H1 (cell line): ENCODE data around the gene RPS3A. TPM values are rescaled to one million over a fixed set of nuclear protein-coding genes. Genes with fewer than 3 reads are reported as not detected.
A peak's percentile ranks its signal among the peaks of the same experiment; 100 is the strongest.

Experiments used
- ASH2L ChIP-seq: fragments of 200-600, 300-600 bp; sonication (generic); IDR thresholded peaks from one replicate; pipeline ENCODE4 v1.7.1; 2017; ENCODE audit warnings: low read length
- CHD2 ChIP-seq: IDR thresholded peaks from 2 replicates; pipeline ENCODE4 v1.6.1; 2012; ENCODE audit warnings: low read length, improper control_type of control experiment
- FOSL1 ChIP-seq: IDR thresholded peaks from 2 replicates; pipeline ENCODE4 v1.6.1; 2011; ENCODE audit warnings: mild to moderate bottlenecking, low read depth, low read length, moderate library complexity; ENCODE audit not compliant: insufficient read depth
- KDM1A ChIP-seq: fragments of 200-600, 300-600 bp; sonication (generic); IDR thresholded peaks from 2 replicates; pipeline ENCODE4 v1.7.1; 2016; ENCODE audit warnings: mild to moderate bottlenecking, low read length, borderline replicate concordance
- PHF8 ChIP-seq: fragments of 200-600 bp; sonication (generic); conservative IDR thresholded peaks from 2 replicates; pipeline ENCODE4 v1.7.1; 2012; ENCODE audit warnings: low read depth, mild to moderate bottlenecking, inconsistent platforms, low read length, moderate library complexity
- POLR2AphosphoS5 ChIP-seq: IDR thresholded peaks from 2 replicates; pipeline ENCODE4 v1.6.1; 2011; ENCODE audit warnings: low read depth, low read length
- RFX5 ChIP-seq: IDR thresholded peaks from 2 replicates; pipeline ENCODE4 v1.6.1; 2011; ENCODE audit warnings: low read depth, low read length, improper control_type of control experiment, borderline replicate concordance
- SIRT6 ChIP-seq: IDR thresholded peaks from one replicate; pipeline ENCODE4 v1.7.1; 2012; ENCODE audit warnings: low read length, inconsistent platforms
- SP1 ChIP-seq: IDR thresholded peaks from 2 replicates; pipeline ENCODE4 v1.6.1; 2011; ENCODE audit warnings: low read depth, low read length
- SP2 ChIP-seq: IDR thresholded peaks from 2 replicates; pipeline ENCODE4 v1.6.1; 2012; ENCODE audit warnings: mild to moderate bottlenecking, low read length, inconsistent platforms
- TEAD4 ChIP-seq: IDR thresholded peaks from 2 replicates; pipeline ENCODE4 v1.6.1; 2012; ENCODE audit warnings: low read depth, low read length, inconsistent platforms, mixed read lengths
- polyA plus RNA-seq, 7 experiments: library from polyadenylated mRNA; depleted of rRNA in 3 of 7; stranded (reverse) in 5 of 7; unstranded in 2 of 7; fragments of >200 nt in 5 of 7; fragments of 200-250 nt in 2 of 7; gene quantifications; 1 replicate in 5 of 7; 2 replicates in 1 of 7; 4 replicates in 1 of 7; pipeline versions ENCODE4 v1.2.1 to v1.2.3, GENCODE V29; 2011 to 2013; ENCODE audit warnings: missing spikeins in 2 of 7, mixed read lengths in 2 of 7
- total RNA-seq: library from RNA; stranded (reverse); fragmentation: NEBNext Ultra II Directional; extraction: Animal tissue kit (Norgen Biotek cat#: 25700); gene quantifications from 2 replicates; pipeline ENCODE4 v1.2.1, GENCODE V29; 2021
- TF ChIP-seq, protein P1 (sequence below): fragments of 300-600 bp; sonication (generic); IDR thresholded peaks from 2 replicates; pipeline ENCODE4 v1.7.1; 2012; ENCODE audit warnings: low read length, moderate library complexity, mild to moderate bottlenecking, inconsistent platforms; ENCODE audit not compliant: insufficient replicate concordance

The RPS3A gene
- total and polyA plus RNA-seq, 2 of the 8 experiments (the other 6 are each of a cell fraction or from before 2014, with no cell fraction given): 2,162 to 2,822 TPM

DNA sequence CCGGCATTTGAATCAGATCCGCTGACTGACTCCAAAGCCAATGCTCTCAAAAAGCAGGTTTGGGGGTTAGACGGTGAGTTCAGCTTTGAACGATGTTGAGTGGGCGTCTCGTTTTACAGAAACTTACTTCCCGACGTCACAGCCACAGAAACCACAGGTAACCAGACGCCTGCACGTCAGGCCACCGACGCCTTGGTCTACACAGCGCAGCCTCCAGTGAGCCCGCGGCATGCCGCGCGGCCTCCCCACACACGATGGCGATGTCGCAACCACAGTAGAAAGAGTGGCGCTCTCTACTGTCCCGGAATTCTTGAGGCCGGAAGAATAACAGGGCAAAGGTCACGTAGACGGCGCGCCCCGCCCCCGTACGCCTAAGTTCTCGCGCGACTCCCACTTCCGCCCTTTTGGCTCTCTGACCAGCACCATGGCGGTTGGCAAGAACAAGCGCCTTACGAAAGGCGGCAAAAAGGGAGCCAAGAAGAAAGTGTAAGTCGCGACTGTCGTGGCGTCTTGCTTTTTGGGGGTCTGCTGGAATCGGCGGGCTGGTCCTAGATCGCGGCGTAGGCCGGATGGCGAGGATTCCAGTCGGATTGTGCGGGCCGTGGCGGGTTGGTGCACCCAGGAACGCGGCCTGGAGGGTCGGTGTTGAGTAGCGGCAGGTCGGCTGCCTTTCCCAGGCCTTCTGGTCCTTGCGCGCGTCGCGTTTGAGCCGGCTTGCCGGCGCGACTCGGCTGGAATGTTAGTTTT, at the start of gene RPS3A (continued):
- TF ChIP-seq, protein P1, sequence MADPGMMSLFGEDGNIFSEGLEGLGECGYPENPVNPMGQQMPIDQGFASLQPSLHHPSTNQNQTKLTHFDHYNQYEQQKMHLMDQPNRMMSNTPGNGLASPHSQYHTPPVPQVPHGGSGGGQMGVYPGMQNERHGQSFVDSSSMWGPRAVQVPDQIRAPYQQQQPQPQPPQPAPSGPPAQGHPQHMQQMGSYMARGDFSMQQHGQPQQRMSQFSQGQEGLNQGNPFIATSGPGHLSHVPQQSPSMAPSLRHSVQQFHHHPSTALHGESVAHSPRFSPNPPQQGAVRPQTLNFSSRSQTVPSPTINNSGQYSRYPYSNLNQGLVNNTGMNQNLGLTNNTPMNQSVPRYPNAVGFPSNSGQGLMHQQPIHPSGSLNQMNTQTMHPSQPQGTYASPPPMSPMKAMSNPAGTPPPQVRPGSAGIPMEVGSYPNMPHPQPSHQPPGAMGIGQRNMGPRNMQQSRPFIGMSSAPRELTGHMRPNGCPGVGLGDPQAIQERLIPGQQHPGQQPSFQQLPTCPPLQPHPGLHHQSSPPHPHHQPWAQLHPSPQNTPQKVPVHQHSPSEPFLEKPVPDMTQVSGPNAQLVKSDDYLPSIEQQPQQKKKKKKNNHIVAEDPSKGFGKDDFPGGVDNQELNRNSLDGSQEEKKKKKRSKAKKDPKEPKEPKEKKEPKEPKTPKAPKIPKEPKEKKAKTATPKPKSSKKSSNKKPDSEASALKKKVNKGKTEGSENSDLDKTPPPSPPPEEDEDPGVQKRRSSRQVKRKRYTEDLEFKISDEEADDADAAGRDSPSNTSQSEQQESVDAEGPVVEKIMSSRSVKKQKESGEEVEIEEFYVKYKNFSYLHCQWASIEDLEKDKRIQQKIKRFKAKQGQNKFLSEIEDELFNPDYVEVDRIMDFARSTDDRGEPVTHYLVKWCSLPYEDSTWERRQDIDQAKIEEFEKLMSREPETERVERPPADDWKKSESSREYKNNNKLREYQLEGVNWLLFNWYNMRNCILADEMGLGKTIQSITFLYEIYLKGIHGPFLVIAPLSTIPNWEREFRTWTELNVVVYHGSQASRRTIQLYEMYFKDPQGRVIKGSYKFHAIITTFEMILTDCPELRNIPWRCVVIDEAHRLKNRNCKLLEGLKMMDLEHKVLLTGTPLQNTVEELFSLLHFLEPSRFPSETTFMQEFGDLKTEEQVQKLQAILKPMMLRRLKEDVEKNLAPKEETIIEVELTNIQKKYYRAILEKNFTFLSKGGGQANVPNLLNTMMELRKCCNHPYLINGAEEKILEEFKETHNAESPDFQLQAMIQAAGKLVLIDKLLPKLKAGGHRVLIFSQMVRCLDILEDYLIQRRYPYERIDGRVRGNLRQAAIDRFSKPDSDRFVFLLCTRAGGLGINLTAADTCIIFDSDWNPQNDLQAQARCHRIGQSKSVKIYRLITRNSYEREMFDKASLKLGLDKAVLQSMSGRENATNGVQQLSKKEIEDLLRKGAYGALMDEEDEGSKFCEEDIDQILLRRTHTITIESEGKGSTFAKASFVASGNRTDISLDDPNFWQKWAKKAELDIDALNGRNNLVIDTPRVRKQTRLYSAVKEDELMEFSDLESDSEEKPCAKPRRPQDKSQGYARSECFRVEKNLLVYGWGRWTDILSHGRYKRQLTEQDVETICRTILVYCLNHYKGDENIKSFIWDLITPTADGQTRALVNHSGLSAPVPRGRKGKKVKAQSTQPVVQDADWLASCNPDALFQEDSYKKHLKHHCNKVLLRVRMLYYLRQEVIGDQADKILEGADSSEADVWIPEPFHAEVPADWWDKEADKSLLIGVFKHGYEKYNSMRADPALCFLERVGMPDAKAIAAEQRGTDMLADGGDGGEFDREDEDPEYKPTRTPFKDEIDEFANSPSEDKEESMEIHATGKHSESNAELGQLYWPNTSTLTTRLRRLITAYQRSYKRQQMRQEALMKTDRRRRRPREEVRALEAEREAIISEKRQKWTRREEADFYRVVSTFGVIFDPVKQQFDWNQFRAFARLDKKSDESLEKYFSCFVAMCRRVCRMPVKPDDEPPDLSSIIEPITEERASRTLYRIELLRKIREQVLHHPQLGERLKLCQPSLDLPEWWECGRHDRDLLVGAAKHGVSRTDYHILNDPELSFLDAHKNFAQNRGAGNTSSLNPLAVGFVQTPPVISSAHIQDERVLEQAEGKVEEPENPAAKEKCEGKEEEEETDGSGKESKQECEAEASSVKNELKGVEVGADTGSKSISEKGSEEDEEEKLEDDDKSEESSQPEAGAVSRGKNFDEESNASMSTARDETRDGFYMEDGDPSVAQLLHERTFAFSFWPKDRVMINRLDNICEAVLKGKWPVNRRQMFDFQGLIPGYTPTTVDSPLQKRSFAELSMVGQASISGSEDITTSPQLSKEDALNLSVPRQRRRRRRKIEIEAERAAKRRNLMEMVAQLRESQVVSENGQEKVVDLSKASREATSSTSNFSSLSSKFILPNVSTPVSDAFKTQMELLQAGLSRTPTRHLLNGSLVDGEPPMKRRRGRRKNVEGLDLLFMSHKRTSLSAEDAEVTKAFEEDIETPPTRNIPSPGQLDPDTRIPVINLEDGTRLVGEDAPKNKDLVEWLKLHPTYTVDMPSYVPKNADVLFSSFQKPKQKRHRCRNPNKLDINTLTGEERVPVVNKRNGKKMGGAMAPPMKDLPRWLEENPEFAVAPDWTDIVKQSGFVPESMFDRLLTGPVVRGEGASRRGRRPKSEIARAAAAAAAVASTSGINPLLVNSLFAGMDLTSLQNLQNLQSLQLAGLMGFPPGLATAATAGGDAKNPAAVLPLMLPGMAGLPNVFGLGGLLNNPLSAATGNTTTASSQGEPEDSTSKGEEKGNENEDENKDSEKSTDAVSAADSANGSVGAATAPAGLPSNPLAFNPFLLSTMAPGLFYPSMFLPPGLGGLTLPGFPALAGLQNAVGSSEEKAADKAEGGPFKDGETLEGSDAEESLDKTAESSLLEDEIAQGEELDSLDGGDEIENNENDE: no peak
- TF ChIP-seq SP2 (peak; percentile 98), RFX5 (no peak), SIRT6 (no peak), FOSL1 (no peak), SP1 (peak; percentile 85), TEAD4 (peak; percentile 98), PHF8 (peak; percentile 95), CHD2 (peak; percentile 95), ASH2L (peak; percentile 80), KDM1A (no peak), POLR2AphosphoS5 (peak; percentile 99)
